Activated naive CD4-positive, alpha-beta T cell treated with anti-CD3 and anti-CD28 coated beads, Interleukin-2, amount 50 U/mL, for 72 hours (primary cell): ENCODE measurements around the gene GSTT4. TPM values are rescaled to one million over a fixed set of nuclear protein-coding genes. Genes with fewer than 3 reads are reported as not detected.
"Not testable (repeated sequence)": the region's sequence is repeated elsewhere in the genome, so short reads cannot be mapped to it uniquely, and the experiment has no call there.

ENCODE experiments used
- ATAC-seq, 2 donors: fragments of 150-1000 bp; cut with Tn5 transposase; 2 replicates each; pipeline ENCODE4 v1.10.0; 2021; ENCODE audit warnings: mild to moderate bottlenecking in 2 of 2, moderate library complexity in 2 of 2
- DNase-seq, 2 donors: peaks; one replicate each; pipeline ENCODE4 v3.0.0; 2021 to 2022; ENCODE audit warnings: low spot score in 2 of 2
- H3K27ac Mint-ChIP-seq, 2 donors: one replicate each; pipeline ENCODE4 v1.8.0; 2022; ENCODE audit warnings: mild to moderate bottlenecking in 2 of 2, mixed read lengths in 2 of 2
- H3K36me3 Mint-ChIP-seq, 2 donors: one replicate each; pipeline ENCODE4 v1.8.0; 2022; ENCODE audit warnings: mixed read lengths in 2 of 2
- H3K9me3 Mint-ChIP-seq, 2 donors: one replicate each; pipeline ENCODE4 v1.8.0; 2022; ENCODE audit warnings: mixed read lengths in 2 of 2
- total RNA-seq, 2 donors: library from RNA; stranded (reverse); gene quantifications; one replicate each; pipeline ENCODE4 v1.2.3, GENCODE V29; 2022

Gene GSTT4
- total RNA-seq, 2 donors from 2014 or later: not detected

GRCh38 chr22:23949764-23950163, 55.5 kb downstream of the GSTT4 start:
- ATAC-seq, DNase-seq, H3K36me3 Mint-ChIP-seq, H3K27ac Mint-ChIP-seq, H3K9me3 Mint-ChIP-seq: not testable (repeated sequence)

Other genes starting within 250 kb of the GSTT4 start
- 1 to 10 TPM in 1 of 2 donors, not detected in 1; 1.8 TPM for gene C22orf15, start 242.5 kb downstream of the GSTT4 start, total RNA-seq
- gene CHCHD10, start 237.5 kb downstream of the GSTT4 start, total RNA-seq: 100 to 1,000 TPM; 105 to 118 TPM
- under 1 TPM; 0.23 to 0.32 TPM for gene MMP11, start 232.6 kb downstream of the GSTT4 start, total RNA-seq
- gene SMARCB1, start 218.5 kb downstream of the GSTT4 start, total RNA-seq: 10 to 100 TPM; 51.9 to 72.7 TPM
- 1 to 10 TPM; 5.1 to 7.3 TPM for gene DERL3, start 166.4 kb downstream of the GSTT4 start, total RNA-seq
- gene SLC2A11, start 147.6 kb downstream of the GSTT4 start, total RNA-seq: 1 to 10 TPM; 6.3 to 8.1 TPM
- 1,000 to 10,000 TPM in 1 of 2 donors, 100 to 1,000 TPM in 1; 919 to 1,364 TPM for gene MIF, start 111.1 kb downstream of the GSTT4 start, total RNA-seq
- gene GSTT2B, start 44.3 kb downstream of the GSTT4 start, total RNA-seq: under 1 TPM in 1 of 2 donors, not detected in 1; 0.39 TPM
- 1 to 10 TPM; 1.9 to 2.8 TPM for gene DDTL, start 38.6 kb downstream of the GSTT4 start, total RNA-seq
- gene DDT, start 31.0 kb downstream of the GSTT4 start, total RNA-seq: 100 to 1,000 TPM; 144 to 145 TPM
- under 1 TPM in 1 of 2 donors, not detected in 1; 0.75 TPM for gene GSTT2, start 25.3 kb downstream of the GSTT4 start, total RNA-seq
- gene CABIN1, start 5.9 kb upstream of the GSTT4 start, total RNA-seq: 100 to 1,000 TPM in 1 of 2 donors, 10 to 100 TPM in 1; 70.2 to 125 TPM
- gene SUSD2, start 176.0 kb upstream of the GSTT4 start, total RNA-seq: 1 to 10 TPM in 1 of 2 donors, under 1 TPM in 1; 0.20 to 1.6 TPM
- gene GGT5, start 239.6 kb upstream of the GSTT4 start, total RNA-seq: under 1 TPM; 0.14 to 0.54 TPM